Muscle of arm (tissue), 12 donors: ENCODE measurements around the gene SLC7A8. TPM values are rescaled to one million over a fixed set of nuclear protein-coding genes. Genes with fewer than 3 reads are reported as not detected.

ENCODE experiments used
- DNase-seq: peaks from one replicate; pipeline ENCODE4 v3.0.0-alpha.2; 2013
- polyA plus RNA-seq, 12 donors: library from polyadenylated mRNA; unstranded; fragments of 120-200 nt; gene quantifications; one replicate each; pipeline ENCODE4 v1.2.1, GENCODE V29; 2013; ENCODE audit not compliant: insufficient read length in 12 of 12

The SLC7A8 gene
- polyA plus RNA-seq, 12 donors = 2.6 to 29.0 (median 4.2) TPM; not detected in 1

- DNase-seq = no peak
These were observed 21.5 kb downstream of the SLC7A8 start for GRCh38 chr14:23162005-23162404.

- no peak for DNase-seq
These were observed 22.4 kb downstream of the SLC7A8 start for GRCh38 chr14:23160924-23161522.

- DNase-seq = no peak
These were observed 23.9 kb downstream of the SLC7A8 start for GRCh38 chr14:23159532-23159931.

GRCh38 chr14:23158779-23159178, 24.7 kb downstream of the SLC7A8 start:
- no peak for DNase-seq

- peak; percentile 71 for DNase-seq
These were observed 28.4 kb downstream of the SLC7A8 start for GRCh38 chr14:23154964-23155587.

GRCh38 chr14:23153851-23154796, 29.3 kb downstream of the SLC7A8 start:
- peak; percentile 84 for DNase-seq

GRCh38 chr14:23151342-23151741, 32.1 kb downstream of the SLC7A8 start:
- DNase-seq = no peak

- no peak for DNase-seq
These were observed 33.7 kb downstream of the SLC7A8 start for GRCh38 chr14:23149745-23150144.

- no peak for DNase-seq
These were observed 34.7 kb downstream of the SLC7A8 start for GRCh38 chr14:23148591-23149249.

- DNase-seq = no peak
These were observed 35.8 kb downstream of the SLC7A8 start for GRCh38 chr14:23147676-23148075.

GRCh38 chr14:23146980-23147379, 36.5 kb downstream of the SLC7A8 start:
- DNase-seq = no peak

GRCh38 chr14:23146351-23146910, 37.0 kb downstream of the SLC7A8 start:
- DNase-seq = no peak

GRCh38 chr14:23145794-23146350, 37.6 kb downstream of the SLC7A8 start:
- DNase-seq = no peak

GRCh38 chr14:23143911-23144310, 39.5 kb downstream of the SLC7A8 start:
- DNase-seq = no peak

GRCh38 chr14:23142826-23143225, 40.6 kb downstream of the SLC7A8 start:
- no peak for DNase-seq

- DNase-seq = peak; percentile 46
These were observed 41.6 kb downstream of the SLC7A8 start for GRCh38 chr14:23141706-23142444.

- DNase-seq = no peak
These were observed 43.1 kb downstream of the SLC7A8 start for GRCh38 chr14:23140371-23140770.

GRCh38 chr14:23139874-23140273, 43.6 kb downstream of the SLC7A8 start:
- DNase-seq = no peak

- no peak for DNase-seq
These were observed 45.5 kb downstream of the SLC7A8 start for GRCh38 chr14:23137813-23138535.
